Body of pancreas (tissue), 4 donors: Measurements from ENCODE around the gene THAP12.

ENCODE experiments used
- CTCF ChIP-seq, 7 experiments: fragments of 450-650 bp in 4 of 7; fragments of 200-600 bp in 3 of 7; sonication (generic) in 3 of 7; IDR thresholded peaks; one replicate each; pipeline ENCODE4 v1.5.1; 2016 to 2019; ENCODE audit warnings: antibody characterized with exemption in 7 of 7
- POLR2A ChIP-seq, 3 donors: fragments of 450-650 bp; IDR thresholded peaks; one replicate each; pipeline ENCODE4 v1.6.1; 2016; ENCODE audit warnings: antibody characterized with exemption in 3 of 3, mild to moderate bottlenecking in 2 of 3

GRCh38 chr11:76313271-76313670 is 67.7 kb downstream of the THAP12 start:
- TF ChIP-seq CTCF (IDR thresholded peaks at IDR 0.05) (no peak), POLR2A (IDR thresholded peaks at IDR 0.05) (no peak)
